B cell (primary cell): ENCODE measurements around the gene C9orf78. TPM values are rescaled to one million over a fixed set of nuclear protein-coding genes. Genes with fewer than 3 reads are reported as not detected.

Experiments
- ATAC-seq: fragments of 200-7000 bp; cut with Tn5 transposase; one replicate; pipeline ENCODE4 v1.10.0; 2021; ENCODE audit warnings: low read depth, mild to moderate bottlenecking, moderate number of reproducible peaks, moderate library complexity
- CTCF ChIA-PET: fragments of 350-600 bp; sonication (Branson Sonifier 250); formaldehyde crosslinking; loops from one replicate; lab custom pipeline; 2021; ENCODE audit warnings: antibody characterized with exemption, inconsistent platforms; lab: Charles Lee
- POLR2A ChIA-PET: fragments of 350-600 bp; sonication (Branson Sonifier 250); formaldehyde crosslinking; loops from one replicate; lab custom pipeline; 2021; ENCODE audit warnings: antibody characterized with exemption; lab: Charles Lee
- DNase-seq: peaks from one replicate; pipeline ENCODE4 v3.0.0; 2013
- H2AFZ ChIP-seq: 2 replicates; pipeline ENCODE4 v1.6.1; 2012; ENCODE audit warnings: mild to moderate bottlenecking, low read depth, low read length; ENCODE audit not compliant: insufficient read depth, poor library complexity, severe bottlenecking
- H3K27ac ChIP-seq, 2 donors: 1 replicate in 1 of 2; 2 replicates in 1 of 2; pipeline ENCODE4 v1.5.1; 2012 to 2013; ENCODE audit warnings: low read length in 2 of 2, mild to moderate bottlenecking in 2 of 2, moderate library complexity in 1 of 2
- H3K27me3 ChIP-seq, 4 experiments: fragments of 200-600 bp in 1 of 4; sonication (generic) in 1 of 4; replicated peaks in 1 of 4; 1 replicate in 2 of 4; 2 replicates in 2 of 4; pipeline versions ENCODE4 v1.6.1 to v1.7.0; 2013 to 2016; ENCODE audit warnings: low read length in 3 of 4, mild to moderate bottlenecking in 2 of 4, mixed read lengths in 1 of 4, moderate library complexity in 1 of 4; ENCODE audit not compliant: insufficient read depth in 4 of 4, control insufficient read depth in 3 of 4; ENCODE audit errors: control extremely low read depth in 1 of 4
- H3K36me3 ChIP-seq, 2 experiments: replicated peaks in 1 of 2; 1 replicate in 1 of 2; 2 replicates in 1 of 2; pipeline versions ENCODE4 v1.6.1 to v1.7.1; 2013; ENCODE audit warnings: low read length in 1 of 2; ENCODE audit not compliant: insufficient read depth in 2 of 2, control insufficient read depth in 1 of 2; ENCODE audit errors: control extremely low read depth in 1 of 2, extremely low read depth in 1 of 2
- H3K4me1 ChIP-seq, 2 donors: fragments of 200-600 bp in 1 of 2; sonication (generic) in 1 of 2; 1 replicate in 1 of 2; 2 replicates in 1 of 2; pipeline versions ENCODE4 v1.5.1 to v1.6.1; 2013 to 2017; ENCODE audit warnings: low read length in 2 of 2; ENCODE audit not compliant: control insufficient read depth in 2 of 2, insufficient read depth in 2 of 2
- H3K4me2 ChIP-seq: replicated peaks from 2 replicates; pipeline ENCODE3; 2012; ENCODE audit warnings: mild to moderate bottlenecking, low read depth, low read length; ENCODE audit not compliant: poor library complexity, severe bottlenecking
- H3K4me3 ChIP-seq, 5 experiments: fragments of 200-600 bp in 1 of 5; sonication (generic) in 1 of 5; 1 replicate in 3 of 5; 2 replicates in 2 of 5; pipeline versions ENCODE4 v1.5.1 to v1.7.0; 2011 to 2016; ENCODE audit warnings: low read length in 4 of 5, mild to moderate bottlenecking in 4 of 5, low read depth in 2 of 5, control low read depth in 1 of 5, moderate library complexity in 1 of 5; ENCODE audit not compliant: insufficient read depth in 1 of 5; ENCODE audit errors: control extremely low read depth in 1 of 5, extremely low read depth in 1 of 5
- H3K79me2 ChIP-seq: fragments of 200-600 bp; sonication (generic); one replicate; pipeline ENCODE4 v1.6.0; 2016; ENCODE audit warnings: low read length; ENCODE audit not compliant: control insufficient read depth, insufficient read depth
- H3K9ac ChIP-seq: fragments of 200-600 bp; sonication (generic); 2 replicates; pipeline ENCODE4 v1.6.1; 2017; ENCODE audit warnings: mild to moderate bottlenecking, low read length, moderate library complexity
- H3K9me3 ChIP-seq, 3 donors: one replicate each; pipeline versions ENCODE4 v1.6.1 to v1.7.1; 2013; ENCODE audit warnings: low read length in 2 of 3; ENCODE audit not compliant: control insufficient read depth in 2 of 3, insufficient read depth in 1 of 3; ENCODE audit errors: control extremely low read depth in 1 of 3
- H4K20me1 ChIP-seq: 2 replicates; pipeline ENCODE4 v1.6.0; 2012; ENCODE audit warnings: mild to moderate bottlenecking, low read length; ENCODE audit not compliant: insufficient read depth, control insufficient read depth, poor library complexity, severe bottlenecking
- H3K27ac Mint-ChIP-seq: one replicate; pipeline ENCODE4 v1.8.0; 2021; ENCODE audit warnings: mixed read lengths
- H3K27me3 Mint-ChIP-seq: one replicate; pipeline ENCODE4 v1.8.0; 2021; ENCODE audit warnings: mixed read lengths
- H3K4me1 Mint-ChIP-seq: one replicate; pipeline ENCODE4 v1.8.0; 2021; ENCODE audit warnings: mixed read lengths
- H3K4me3 Mint-ChIP-seq: one replicate; pipeline ENCODE4 v1.8.0; 2021; ENCODE audit warnings: mixed read lengths
- H3K9me3 Mint-ChIP-seq: one replicate; pipeline ENCODE4 v1.8.0; 2022; ENCODE audit warnings: mixed read lengths; ENCODE audit not compliant: insufficient read depth
- CTCF ChIP-seq: fragments of 200-600 bp; IDR thresholded peaks from one replicate; pipeline ENCODE4 v1.8.0; 2022; ENCODE audit warnings: antibody characterized with exemption, mild to moderate bottlenecking
- EZH2 ChIP-seq: IDR thresholded peaks from 2 replicates; pipeline ENCODE4 v1.6.1; 2012; ENCODE audit warnings: borderline replicate concordance, low read depth, mild to moderate bottlenecking, moderate library complexity, low read length; ENCODE audit not compliant: insufficient read depth, poor library complexity, severe bottlenecking
- WGBS: methylation state at CpG from one replicate; pipeline ENCODE4 v1.1.5; 2013; ENCODE audit warnings: missing lambda C conversion rate; ENCODE audit not compliant: insufficient coverage; 5-methylcytosine and 5-hydroxymethylcytosine counted together
- intact Hi-C: fragments of 100-400 bp; cut with micrococcal nuclease; formaldehyde crosslinking; loops from one replicate; pipeline ENCODE4 v1.10.0; 2022
- polyA plus RNA-seq: library from polyadenylated mRNA; depleted of rRNA; stranded (reverse); fragments of >200 nt; gene quantifications from 2 replicates; pipeline ENCODE4 v1.2.3, GENCODE V29; 2012
- total RNA-seq, 2 donors: library from RNA; stranded (reverse); fragments of 120-200 nt in 1 of 2; gene quantifications; 1 replicate in 1 of 2; 2 replicates in 1 of 2; pipeline versions ENCODE4 v1.2.3 to v1.2.4, GENCODE V29; 2013 to 2022

The C9orf78 gene
- total and polyA plus RNA-seq, 2 donors (not counting 1 experiment from before 2014, with no cell fraction given) = 42.8 to 43.6 TPM

GRCh38 chr9:129850821-129851550, 15.9 kb upstream of the C9orf78 start:
- Histone ChIP-seq H3K4me3 (no peak overlapping the region), H2AFZ (no peak overlapping the region), H3K4me2 (no peak overlapping the region), H4K20me1 (no peaks in the 10 kb centered on the region), H3K79me2 (peaks cover 35% of the 10 kb centered on the region), H3K27me3 (no peaks in the 10 kb centered on the region), H3K36me3 (peaks cover 0 to 49% of the 10 kb centered on the region in 2 experiments), H3K9ac (no peak overlapping the region), H3K4me1 (no peaks in the 10 kb centered on the region), H3K27ac (no peak overlapping the region), H3K9me3 (no peaks in the 10 kb centered on the region)
- Mint-ChIP-seq H3K27me3 (no peaks in the 10 kb centered on the region), H3K4me1 (no peaks in the 10 kb centered on the region), H3K4me3 (no peak overlapping the region), H3K27ac (no peak overlapping the region), H3K9me3 (no peaks in the 10 kb centered on the region)
- TF ChIP-seq EZH2 = no peak
- no peak for TF ChIP-seq CTCF
- ChIA-PET CTCF (interaction anchor here (0.7 to 1.4 kb wide), 2 partner anchors 156 to 719 kb away, joined by 3 to 5 read pairs; no protein-coding TSS in a partner anchor), POLR2A (no interaction called here)
- intact Hi-C loops = no loop called here
- DNase-seq = no peak
- ATAC-seq = no peak
- WGBS = 98% methylated on average over 4 of the region's 6 CpGs

- ChIA-PET CTCF (interaction anchor here (1.4 kb wide), 1 partner anchor 718 kb away, joined by 3 read pairs; no protein-coding TSS in a partner anchor), POLR2A (no interaction called here)
- no peak for ATAC-seq
- TF ChIP-seq CTCF (no peak), EZH2 (no peak)
- H3K4me3 ChIP-seq = no peak overlapping the region
- intact Hi-C loops = no loop called here
- peaks cover 3% of the 10 kb centered on the region for H3K4me1 Mint-ChIP-seq
- peaks cover 0 to 42% of the 10 kb centered on the region in 2 experiments for H3K36me3 ChIP-seq
- H2AFZ ChIP-seq = no peak overlapping the region
- H3K27me3 Mint-ChIP-seq = no peaks in the 10 kb centered on the region
- no peaks in the 10 kb centered on the region for H3K9me3 ChIP-seq
- no peaks in the 10 kb centered on the region for H4K20me1 ChIP-seq
- WGBS = 100% methylated on average over 4 of the region's 6 CpGs
- no peaks in the 10 kb centered on the region for H3K9me3 Mint-ChIP-seq
- H3K9ac ChIP-seq = no peak overlapping the region
- H3K4me3 Mint-ChIP-seq = no peak overlapping the region
- no peak for DNase-seq
- no peak overlapping the region for H3K4me2 ChIP-seq
- H3K27ac Mint-ChIP-seq = no peak overlapping the region
- H3K4me1 ChIP-seq = no peaks in the 10 kb centered on the region
- H3K27me3 ChIP-seq = no peaks in the 10 kb centered on the region
- H3K79me2 ChIP-seq = peaks cover 35% of the 10 kb centered on the region
- H3K27ac ChIP-seq = no peak overlapping the region
Measured at GRCh38 chr9:129849901-129850300, 14.8 kb upstream of the C9orf78 start.
